H9 (cell line): Measurements from ENCODE around the gene ACSF3. TPM values are rescaled to one million over a fixed set of nuclear protein-coding genes. Genes with fewer than 3 reads are reported as not detected.

Experiments used
- DNase-seq: peaks from one replicate; pipeline ENCODE4 v3.0.0-alpha.2; 2017
- H2AFZ ChIP-seq: one replicate; pipeline ENCODE4 v1.6.1; 2013; ENCODE audit warnings: mild to moderate bottlenecking, low read length, control low read depth, moderate library complexity
- H2AK5ac ChIP-seq: 2 replicates; pipeline ENCODE4 v1.6.1; 2013; ENCODE audit warnings: low read length, control low read depth, mixed read lengths; ENCODE audit not compliant: insufficient read length
- H2BK120ac ChIP-seq: one replicate; pipeline ENCODE4 v1.6.1; 2013; ENCODE audit warnings: low read depth, mild to moderate bottlenecking, low read length, control low read depth, inconsistent platforms; ENCODE audit not compliant: poor library complexity, severe bottlenecking
- H2BK12ac ChIP-seq: 2 replicates; pipeline ENCODE4 v1.6.1; 2013; ENCODE audit warnings: low read length, control low read depth, mixed read lengths, low read depth; ENCODE audit not compliant: insufficient read length
- H2BK15ac ChIP-seq: 2 replicates; pipeline ENCODE4 v1.6.1; 2013; ENCODE audit warnings: low read depth, low read length, control low read depth
- H2BK20ac ChIP-seq: one replicate; pipeline ENCODE4 v1.6.1; 2013; ENCODE audit warnings: low read depth, mild to moderate bottlenecking, low read length, control low read depth, inconsistent platforms; ENCODE audit not compliant: poor library complexity, severe bottlenecking
- H2BK5ac ChIP-seq: 2 replicates; pipeline ENCODE4 v1.6.1; 2013; ENCODE audit warnings: low read length, control low read depth, mixed read lengths; ENCODE audit not compliant: insufficient read length
- H3K14ac ChIP-seq: 2 replicates; pipeline ENCODE4 v1.6.1; 2013; ENCODE audit warnings: low read length, control low read depth; ENCODE audit not compliant: insufficient read depth
- H3K18ac ChIP-seq: 2 replicates; pipeline ENCODE4 v1.6.1; 2013; ENCODE audit warnings: low read depth, mild to moderate bottlenecking, mixed read lengths, low read length, control low read depth; ENCODE audit not compliant: insufficient read length
- H3K23ac ChIP-seq: 2 replicates; pipeline ENCODE4 v1.6.1; 2013; ENCODE audit warnings: low read length, control low read depth, mixed read lengths, low read depth; ENCODE audit not compliant: insufficient read length
- H3K23me2 ChIP-seq: 2 replicates; pipeline ENCODE4 v1.6.1; 2013; ENCODE audit warnings: low read depth, mild to moderate bottlenecking, mixed read lengths, low read length, control low read depth; ENCODE audit not compliant: insufficient read length, poor library complexity, severe bottlenecking
- H3K27ac ChIP-seq: 2 replicates; pipeline ENCODE4 v1.5.1; 2013; ENCODE audit warnings: low read length, control low read depth, mixed read lengths, low read depth; ENCODE audit not compliant: insufficient read length
- H3K27me3 ChIP-seq: 2 replicates; pipeline ENCODE4 v1.6.1; 2013; ENCODE audit warnings: low read length, control low read depth, inconsistent platforms; ENCODE audit not compliant: insufficient read depth
- H3K4ac ChIP-seq: 2 replicates; pipeline ENCODE4 v1.6.1; 2013; ENCODE audit warnings: low read depth, mild to moderate bottlenecking, control low read depth, inconsistent platforms, low read length, moderate library complexity
- H3K4me1 ChIP-seq: 2 replicates; pipeline ENCODE4 v1.6.1; 2013; ENCODE audit warnings: low read length, control low read depth, inconsistent platforms; ENCODE audit not compliant: insufficient read depth
- H3K4me2 ChIP-seq: 2 replicates; pipeline ENCODE4 v1.6.1; 2013; ENCODE audit warnings: low read length, control low read depth, mixed read lengths; ENCODE audit not compliant: insufficient read length, insufficient read depth
- H3K56ac ChIP-seq: 2 replicates; pipeline ENCODE4 v1.6.1; 2013; ENCODE audit warnings: low read depth, mild to moderate bottlenecking, mixed read lengths, low read length, control low read depth; ENCODE audit not compliant: insufficient read length
- H3K79me1 ChIP-seq: 2 replicates; pipeline ENCODE4 v1.6.1; 2013; ENCODE audit warnings: low read depth, mild to moderate bottlenecking, moderate library complexity, low read length, control low read depth, inconsistent platforms; ENCODE audit not compliant: insufficient read depth, poor library complexity, severe bottlenecking
- H3K79me2 ChIP-seq: 2 replicates; pipeline ENCODE4 v1.6.1; 2013; ENCODE audit warnings: low read length, control low read depth, inconsistent platforms; ENCODE audit not compliant: insufficient read depth
- H3K9ac ChIP-seq: 2 replicates; pipeline ENCODE4 v1.6.1; 2013; ENCODE audit warnings: low read length, control low read depth, mixed read lengths; ENCODE audit not compliant: insufficient read length; ENCODE audit errors: extremely low read depth
- H3K9me3 ChIP-seq: one replicate; pipeline ENCODE4 v1.6.1; 2013; ENCODE audit warnings: low read depth, low read length, inconsistent platforms; ENCODE audit not compliant: control insufficient read depth
- H3T11ph ChIP-seq: one replicate; pipeline ENCODE4 v1.6.1; 2013; ENCODE audit warnings: mild to moderate bottlenecking, low read length, control low read depth, inconsistent platforms
- H4K20me1 ChIP-seq: one replicate; pipeline ENCODE4 v1.6.1; 2013; ENCODE audit not compliant: control insufficient read depth, insufficient read length, insufficient read depth
- H4K5ac ChIP-seq: 2 replicates; pipeline ENCODE4 v1.6.1; 2013; ENCODE audit warnings: low read depth, mild to moderate bottlenecking, mixed read lengths, low read length, control low read depth; ENCODE audit not compliant: insufficient read length
- H4K8ac ChIP-seq: replicated peaks from 2 replicates; pipeline ENCODE4 v1.6.1; 2013; ENCODE audit warnings: low read length, control low read depth, mixed read lengths, low read depth; ENCODE audit not compliant: insufficient read length
- H4K91ac ChIP-seq: 2 replicates; pipeline ENCODE4 v1.6.1; 2013; ENCODE audit warnings: low read depth, mild to moderate bottlenecking, moderate library complexity, mixed read lengths, low read length, control low read depth; ENCODE audit not compliant: insufficient read length
- H3K27ac Mint-ChIP-seq, 3 experiments: 2 replicates in 2 of 3; 3 replicates in 1 of 3; pipeline ENCODE4 v1.8.0; 2020 to 2021; ENCODE audit warnings: mixed read lengths in 3 of 3, mild to moderate bottlenecking in 1 of 3, moderate library complexity in 1 of 3
- H3K27me3 Mint-ChIP-seq: 2 replicates; pipeline ENCODE4 v1.8.0; 2021; ENCODE audit warnings: low read depth, mild to moderate bottlenecking, moderate library complexity, mixed read lengths
- H3K36me3 Mint-ChIP-seq, 3 experiments: 2 replicates in 2 of 3; 3 replicates in 1 of 3; pipeline ENCODE4 v1.8.0; 2020 to 2021; ENCODE audit warnings: low read depth in 3 of 3, mixed read lengths in 3 of 3; ENCODE audit not compliant: insufficient read depth in 1 of 3
- H3K4me1 Mint-ChIP-seq, 2 experiments: 2 replicates each; pipeline ENCODE4 v1.8.0; 2020; ENCODE audit warnings: mixed read lengths in 2 of 2
- H3K4me3 Mint-ChIP-seq, 2 experiments: 2 replicates in 1 of 2; 3 replicates in 1 of 2; pipeline ENCODE4 v1.8.0; 2020 to 2021; ENCODE audit warnings: mild to moderate bottlenecking in 2 of 2, mixed read lengths in 2 of 2, moderate library complexity in 1 of 2
- H3K9me3 Mint-ChIP-seq, 2 experiments: 2 replicates in 1 of 2; 3 replicates in 1 of 2; pipeline ENCODE4 v1.8.0; 2020; ENCODE audit warnings: mild to moderate bottlenecking in 2 of 2, mixed read lengths in 2 of 2, moderate library complexity in 1 of 2
- CTCF ChIP-seq: fragments of 200-600 bp; sonication (generic); conservative IDR thresholded peaks from 3 replicates; pipeline ENCODE4 v1.8.0; 2021; ENCODE audit warnings: antibody characterized with exemption, mild to moderate bottlenecking
- WGBS: extraction: QIAGEN DNeasy Blood & Tissue Kit; methylation state at CpG from one replicate; pipeline ENCODE4 v1.1.7; 2013; ENCODE audit warnings: missing lambda C conversion rate, low lambda C conversion rate, mixed read lengths; ENCODE audit not compliant: insufficient read length; ENCODE audit errors: extremely low coverage; 5-methylcytosine and 5-hydroxymethylcytosine counted together
- total RNA-seq: library from RNA; stranded (reverse); gene quantifications from 2 replicates; pipeline ENCODE4 v1.2.1, GENCODE V29; 2021

The ACSF3 gene
- total RNA-seq, 1 experiment from 2014 or later = 31.3 TPM

- H3K4me2 ChIP-seq = no peak overlapping the region
- H3K79me1 ChIP-seq = no peaks in the 10 kb centered on the region
Measured at GRCh38 chr16:89174055-89174827, 80.6 kb downstream of the ACSF3 start.

More at GRCh38 chr16:89174055-89174827, 80.6 kb downstream of the ACSF3 start:
- no CpG with 5 or more reads among the region's 23 CpGs for WGBS
- Histone ChIP-seq H3K79me2 (no peaks in the 10 kb centered on the region), H4K5ac (no peak overlapping the region), H3K23me2 (peaks cover 6% of the 10 kb centered on the region), H3K27ac (no peak overlapping the region), H3K9me3 (no peaks in the 10 kb centered on the region), H3K18ac (peak overlapping the region; percentile 25), H2BK20ac (no peak overlapping the region), H3K4ac (no peak overlapping the region), H2AK5ac (no peak overlapping the region), H3K23ac (no peak overlapping the region), H2BK12ac (no peak overlapping the region), H3K56ac (no peak overlapping the region), H4K8ac (no peak overlapping the region), H3T11ph (no peak overlapping the region), H4K91ac (no peak overlapping the region), H4K20me1 (no peaks in the 10 kb centered on the region), H3K4me1 (no peaks in the 10 kb centered on the region), H3K27me3 (no peaks in the 10 kb centered on the region), H2BK120ac (no peak overlapping the region), H3K14ac (peak overlapping the region; percentile 8), H2AFZ (no peak overlapping the region), H2BK5ac (no peak overlapping the region), H2BK15ac (no peak overlapping the region), H3K9ac (no peak overlapping the region)
- Mint-ChIP-seq H3K9me3 (no peaks in the 10 kb centered on the region), H3K36me3 (no peaks in the 10 kb centered on the region), H3K27me3 (peaks cover 18% of the 10 kb centered on the region), H3K27ac (no peak overlapping the region), H3K4me1 (peaks cover 12 to 23% of the 10 kb centered on the region in 2 experiments), H3K4me3 (no peak overlapping the region)
- TF ChIP-seq CTCF = no peak
- peak; percentile 52 for DNase-seq
